HUES6 (cell line): Measurements from ENCODE around the gene HTR1D.

Source experiments
- H3K27ac ChIP-seq: 2 replicates; pipeline ENCODE4 v1.7.0; 2013; ENCODE audit warnings: low read depth, mild to moderate bottlenecking, low read length, inconsistent platforms
- H3K27me3 ChIP-seq: 2 replicates; pipeline ENCODE4 v1.6.1; 2013; ENCODE audit warnings: low read length; ENCODE audit not compliant: control insufficient read depth, insufficient read depth
- H3K36me3 ChIP-seq: 2 replicates; pipeline ENCODE4 v1.6.1; 2013; ENCODE audit warnings: low read length; ENCODE audit not compliant: control insufficient read depth, insufficient read depth
- H3K4me1 ChIP-seq: 2 replicates; pipeline ENCODE4 v1.6.1; 2013; ENCODE audit warnings: low read length; ENCODE audit not compliant: control insufficient read depth, insufficient read depth
- H3K4me3 ChIP-seq: 2 replicates; pipeline ENCODE4 v1.5.1; 2013; ENCODE audit warnings: low read depth, low read length
- H3K9ac ChIP-seq: one replicate; pipeline ENCODE4 v1.6.1; 2013; ENCODE audit warnings: mild to moderate bottlenecking, low read length
- H3K9me3 ChIP-seq: 2 replicates; pipeline ENCODE4 v1.6.1; 2013; ENCODE audit warnings: low read depth, low read length; ENCODE audit not compliant: control insufficient read depth, insufficient read depth

Gene HTR1D

GRCh38 chr1:23168079-23168444 is 49.2 kb downstream of the HTR1D start:
- peak overlapping the region; percentile 94; the same call in 1 of the 2 replicates for H3K27ac ChIP-seq
- H3K9me3 ChIP-seq: no peaks in the 10 kb centered on the region
- H3K36me3 ChIP-seq: no peaks in the 10 kb centered on the region
- H3K4me3 ChIP-seq: peak overlapping the region; percentile 99
- peaks cover 16% of the 10 kb centered on the region; the same call in 1 of the 2 replicates for H3K4me1 ChIP-seq
- no peaks in the 10 kb centered on the region for H3K27me3 ChIP-seq
- peak overlapping the region; percentile 94 for H3K9ac ChIP-seq

GRCh38 chr1:23167353-23168078 is 49.8 kb downstream of the HTR1D start:
- H3K9me3 ChIP-seq: no peaks in the 10 kb centered on the region
- H3K27me3 ChIP-seq: no peaks in the 10 kb centered on the region
- no peaks in the 10 kb centered on the region for H3K36me3 ChIP-seq
- peak overlapping the region; percentile 94 for H3K9ac ChIP-seq
- peak overlapping the region; percentile 99 for H3K4me3 ChIP-seq
- peaks cover 16% of the 10 kb centered on the region; the same call in 1 of the 2 replicates for H3K4me1 ChIP-seq
- peak overlapping the region; percentile 70; the same call in 1 of the 2 replicates for H3K27ac ChIP-seq

GRCh38 chr1:23166854-23167253 is 50.4 kb downstream of the HTR1D start:
- H3K36me3 ChIP-seq: no peaks in the 10 kb centered on the region
- H3K4me3 ChIP-seq: peak overlapping the region; percentile 99
- peak overlapping the region; percentile 94 for H3K9ac ChIP-seq
- H3K9me3 ChIP-seq: no peaks in the 10 kb centered on the region
- peaks cover 16% of the 10 kb centered on the region; the same call in 1 of the 2 replicates for H3K4me1 ChIP-seq
- H3K27ac ChIP-seq: no peak overlapping the region
- H3K27me3 ChIP-seq: no peaks in the 10 kb centered on the region

GRCh38 chr1:23163395-23163794 is 53.9 kb downstream of the HTR1D start:
- H3K9ac ChIP-seq: no peak overlapping the region
- 0 out of 2 replicates have a peak, but pooled peaks cover 6% of the 10 kb centered on the region for H3K4me1 ChIP-seq
- no peak overlapping the region for H3K4me3 ChIP-seq
- no peaks in the 10 kb centered on the region for H3K27me3 ChIP-seq
- H3K36me3 ChIP-seq: no peaks in the 10 kb centered on the region
- no peaks in the 10 kb centered on the region for H3K9me3 ChIP-seq
- H3K27ac ChIP-seq: no peak overlapping the region

GRCh38 chr1:23159963-23160877 is 57.1 kb downstream of the HTR1D start:
- Histone ChIP-seq H3K27ac (no peak overlapping the region), H3K4me3 (no peak overlapping the region), H3K4me1 (peaks cover 6% of the 10 kb centered on the region; the same call in 1 of the 2 replicates), H3K27me3 (no peaks in the 10 kb centered on the region), H3K9ac (no peak overlapping the region), H3K9me3 (no peaks in the 10 kb centered on the region), H3K36me3 (no peaks in the 10 kb centered on the region)

GRCh38 chr1:23156940-23157339 is 60.4 kb downstream of the HTR1D start:
- Histone ChIP-seq H3K27me3 (no peaks in the 10 kb centered on the region), H3K4me1 (peaks cover 7% of the 10 kb centered on the region; the same call in 1 of the 2 replicates), H3K9me3 (no peaks in the 10 kb centered on the region), H3K9ac (no peak overlapping the region), H3K4me3 (no peak overlapping the region), H3K36me3 (no peaks in the 10 kb centered on the region), H3K27ac (no peak overlapping the region)

GRCh38 chr1:23152966-23153684 is 64.2 kb downstream of the HTR1D start:
- H3K4me3 ChIP-seq: no peak overlapping the region
- no peaks in the 10 kb centered on the region for H3K27me3 ChIP-seq
- no peak overlapping the region for H3K9ac ChIP-seq
- H3K4me1 ChIP-seq: peaks cover 4% of the 10 kb centered on the region; the same call in 1 of the 2 replicates
- H3K36me3 ChIP-seq: no peaks in the 10 kb centered on the region
- no peak overlapping the region for H3K27ac ChIP-seq
- H3K9me3 ChIP-seq: no peaks in the 10 kb centered on the region

- Histone ChIP-seq H3K4me1 (peaks cover 4% of the 10 kb centered on the region; the same call in 1 of the 2 replicates), H3K9me3 (no peaks in the 10 kb centered on the region), H3K9ac (no peak overlapping the region), H3K4me3 (no peak overlapping the region), H3K27ac (no peak overlapping the region), H3K27me3 (no peaks in the 10 kb centered on the region), H3K36me3 (no peaks in the 10 kb centered on the region; the same call in 1 of the 2 replicates)
Observed at GRCh38 chr1:23150742-23151141, 66.6 kb downstream of the HTR1D start.

GRCh38 chr1:23150125-23150524 is 67.2 kb downstream of the HTR1D start:
- H3K9me3 ChIP-seq: no peaks in the 10 kb centered on the region
- H3K27me3 ChIP-seq: no peaks in the 10 kb centered on the region
- no peak overlapping the region for H3K9ac ChIP-seq
- H3K36me3 ChIP-seq: no peaks in the 10 kb centered on the region; the same call in 1 of the 2 replicates
- peaks cover 4% of the 10 kb centered on the region; the same call in 1 of the 2 replicates for H3K4me1 ChIP-seq
- no peak overlapping the region for H3K27ac ChIP-seq
- no peak overlapping the region for H3K4me3 ChIP-seq

- H3K27ac ChIP-seq: no peak overlapping the region
- H3K9me3 ChIP-seq: no peaks in the 10 kb centered on the region
- peaks cover 4% of the 10 kb centered on the region; the same call in 1 of the 2 replicates for H3K4me1 ChIP-seq
- H3K9ac ChIP-seq: no peak overlapping the region
- no peaks in the 10 kb centered on the region for H3K27me3 ChIP-seq
- H3K4me3 ChIP-seq: no peak overlapping the region
- no peaks in the 10 kb centered on the region; the same call in 1 of the 2 replicates for H3K36me3 ChIP-seq
Observed at GRCh38 chr1:23149114-23149513, 68.2 kb downstream of the HTR1D start.
